HepG2 (cell line): ENCODE measurements around the gene DHRS12. TPM values are rescaled to one million over a fixed set of nuclear protein-coding genes. Genes with fewer than 3 reads are reported as not detected.

Source experiments
- ATAC-seq: fragments of 200-7000 bp; cut with Tn5 transposase; 3 replicates; pipeline ENCODE4 v1.9.1; 2020; ENCODE audit warnings: mild to moderate bottlenecking, moderate library complexity
- BruUV-seq: library from RNA; stranded (reverse); fragments of 400-500 nt; replicated peaks from 2 replicates; lab custom pipeline; 2021; lab: Mats Ljungman, UMichigan
- CTCF ChIA-PET: fragments of 300-600 bp; formaldehyde crosslinking; extraction: SDS; loops from one replicate; lab custom pipeline; 2021; ENCODE audit warnings: low total read pairs, inconsistent platforms, low intra/inter-chr PET ratio; lab: Yijun Ruan, JAX
- POLR2A ChIA-PET: fragments of 350-600 bp; sonication (Branson Sonifier 250); formaldehyde crosslinking; loops from one replicate; lab custom pipeline; 2020; ENCODE audit warnings: antibody characterized with exemption, inconsistent platforms; lab: Yijun Ruan, JAX
- DNase-seq: peaks from one replicate; pipeline ENCODE4 v3.0.0-alpha.2; 2015; ENCODE audit warnings: low spot score
- FAIRE-seq: peaks from 3 replicates; lab custom pipeline; 2011; peaks lifted over from hg19 to GRCh38; lab: Jason Lieb, UNC
- H2AFZ ChIP-seq: one replicate; pipeline ENCODE4 v1.6.1; 2011; ENCODE audit warnings: low read length, inconsistent platforms
- H3K27ac ChIP-seq: fragments of 300-600 bp; 3 replicates; pipeline ENCODE4 v1.8.0; 2011; ENCODE audit warnings: mixed run types, mild to moderate bottlenecking, mixed read lengths, low read length, inconsistent platforms; ENCODE audit not compliant: insufficient read depth; ENCODE audit errors: extremely low read length
- H3K27me3 ChIP-seq, 2 experiments: fragments of 200-600 bp in 1 of 2; 2 replicates in 1 of 2; 3 replicates in 1 of 2; pipeline versions ENCODE4 v1.6.0 to v1.8.0; 2011; ENCODE audit warnings: low read length in 2 of 2, mild to moderate bottlenecking in 2 of 2, moderate library complexity in 2 of 2, inconsistent platforms in 1 of 2; ENCODE audit not compliant: insufficient read depth in 2 of 2, control insufficient read depth in 1 of 2
- H3K36me3 ChIP-seq, 2 experiments: fragments of 200-600 bp in 1 of 2; replicated peaks in 1 of 2; 2 replicates in 1 of 2; 3 replicates in 1 of 2; pipeline versions ENCODE4 v1.5.1 to v1.8.0; 2011; ENCODE audit warnings: low read length in 2 of 2, inconsistent platforms in 1 of 2; ENCODE audit not compliant: insufficient read depth in 2 of 2, control insufficient read depth in 1 of 2
- H3K4me1 ChIP-seq: 2 replicates; pipeline ENCODE4 v1.5.1; 2012; ENCODE audit warnings: low read length, inconsistent platforms; ENCODE audit not compliant: insufficient read depth
- H3K4me2 ChIP-seq: 2 replicates; pipeline ENCODE4 v1.6.0; 2011; ENCODE audit warnings: low read depth, low read length, inconsistent platforms
- H3K4me3 ChIP-seq, 3 experiments: fragments of 200-600 bp in 1 of 3; sonication (generic), shearing (Covaris generic) in 1 of 3; replicated peaks in 1 of 3; 2 replicates each; pipeline ENCODE4 v1.5.1; 2011 to 2016; ENCODE audit warnings: low read length in 3 of 3, inconsistent platforms in 2 of 3, low read depth in 2 of 3, mild to moderate bottlenecking in 2 of 3, control low read depth in 1 of 3, mixed read lengths in 1 of 3; ENCODE audit not compliant: insufficient read depth in 1 of 3
- H3K79me2 ChIP-seq: one replicate; pipeline ENCODE4 v1.6.1; 2011; ENCODE audit warnings: low read length, inconsistent platforms; ENCODE audit not compliant: insufficient read depth
- H3K9ac ChIP-seq: 2 replicates; pipeline ENCODE4 v1.6.0; 2011; ENCODE audit warnings: mild to moderate bottlenecking, low read depth, low read length, inconsistent platforms; ENCODE audit not compliant: insufficient read depth
- H3K9me3 ChIP-seq: 2 replicates; pipeline ENCODE4 v1.5.1; 2012; ENCODE audit warnings: mild to moderate bottlenecking, low read length
- H4K20me1 ChIP-seq: 2 replicates; pipeline ENCODE4 v1.6.0; 2011; ENCODE audit warnings: inconsistent platforms, mild to moderate bottlenecking, low read length, moderate library complexity; ENCODE audit not compliant: insufficient read depth
- ARID5B ChIP-seq: IDR thresholded peaks from 2 replicates; pipeline ENCODE4 v1.4.0; 2020; ENCODE audit warnings: mild to moderate bottlenecking, missing genetic modification reagents
- GATAD2A ChIP-seq: IDR thresholded peaks from 2 replicates; pipeline ENCODE4 v1.6.1; 2016
- HMGA1 ChIP-seq: sonication (generic); formaldehyde crosslinking; conservative IDR thresholded peaks from 2 replicates; pipeline ENCODE4 v1.4.0; 2020; ENCODE audit warnings: missing genetic modification reagents
- HNRNPL ChIP-seq: fragments of 200-400 bp; formaldehyde crosslinking; IDR thresholded peaks from 2 replicates; pipeline ENCODE4 v1.6.1; 2017; ENCODE audit warnings: mild to moderate bottlenecking, low read depth, low read length
- HNRNPUL1 ChIP-seq: fragments of 200-400 bp; formaldehyde crosslinking; IDR thresholded peaks from 2 replicates; pipeline ENCODE4 v1.6.1; 2017; ENCODE audit warnings: low read depth, mild to moderate bottlenecking, low read length, moderate library complexity
- IRF2 ChIP-seq: IDR thresholded peaks from 2 replicates; pipeline ENCODE4 v1.6.1; 2018; ENCODE audit warnings: missing genetic modification reagents, missing compliant biosample characterization
- MED1 ChIP-seq: sonication (generic); formaldehyde crosslinking; IDR thresholded peaks from 2 replicates; pipeline ENCODE4 v1.4.0; 2020; ENCODE audit warnings: missing genetic modification reagents
- NR2C2 ChIP-seq: sonication (generic); formaldehyde crosslinking; IDR thresholded peaks from 2 replicates; pipeline ENCODE4 v1.4.0; 2020; ENCODE audit warnings: missing genetic modification reagents, mild to moderate bottlenecking, moderate library complexity, borderline replicate concordance
- NR2F1 ChIP-seq, 2 experiments: fragments of 450-650 bp in 1 of 2; formaldehyde crosslinking in 1 of 2; IDR thresholded peaks; 2 replicates each; pipeline versions ENCODE4 v1.5.0 to v1.6.1; 2016 to 2020; ENCODE audit warnings: mild to moderate bottlenecking in 1 of 2, missing compliant biosample characterization in 1 of 2, missing genetic modification reagents in 1 of 2, moderate library complexity in 1 of 2
- PPARG ChIP-seq: conservative IDR thresholded peaks from 2 replicates; pipeline ENCODE4 v1.6.1; 2016; ENCODE audit warnings: missing biosample characterization, missing genetic modification reagents
- RAD21 ChIP-seq: fragments of 450-650 bp; formaldehyde crosslinking; IDR thresholded peaks from 2 replicates; pipeline ENCODE4 v1.5.0; 2020; ENCODE audit warnings: mild to moderate bottlenecking
- RBFOX2 ChIP-seq: fragments of 200-400 bp; formaldehyde crosslinking; IDR thresholded peaks from 2 replicates; pipeline ENCODE4 v1.6.1; 2017; ENCODE audit warnings: low read depth, mild to moderate bottlenecking, low read length
- RFX1 ChIP-seq: fragments of 450-650 bp; IDR thresholded peaks from 2 replicates; pipeline ENCODE4 v1.6.1; 2017
- STAG1 ChIP-seq: sonication (generic); formaldehyde crosslinking; IDR thresholded peaks from 2 replicates; pipeline ENCODE4 v1.4.0; 2020; ENCODE audit warnings: missing genetic modification reagents
- XBP1 ChIP-seq: sonication (generic); formaldehyde crosslinking; IDR thresholded peaks from 2 replicates; pipeline ENCODE4 v1.5.0; 2020; ENCODE audit warnings: missing genetic modification reagents
- ZFAT ChIP-seq: sonication (generic); formaldehyde crosslinking; conservative IDR thresholded peaks from 2 replicates; pipeline ENCODE4 v1.8.1; 2023; ENCODE audit warnings: missing genetic modification reagents, inconsistent platforms
- ZFP82 ChIP-seq: sonication (generic); formaldehyde crosslinking; IDR thresholded peaks from 2 replicates; pipeline ENCODE4 v1.5.1; 2020; ENCODE audit warnings: mild to moderate bottlenecking, missing genetic modification reagents, borderline replicate concordance
- ZMAT5 ChIP-seq: sonication (generic); formaldehyde crosslinking; IDR thresholded peaks from 2 replicates; pipeline ENCODE4 v1.5.0; 2020; ENCODE audit warnings: mild to moderate bottlenecking, low read depth, missing genetic modification reagents, borderline replicate concordance
- ZNF263 ChIP-seq: sonication (generic); formaldehyde crosslinking; IDR thresholded peaks from 2 replicates; pipeline ENCODE4 v1.4.0; 2020; ENCODE audit warnings: missing genetic modification reagents
- ZNF567 ChIP-seq: sonication (generic); formaldehyde crosslinking; IDR thresholded peaks from 2 replicates; pipeline ENCODE4 v1.8.1; 2023; ENCODE audit warnings: mild to moderate bottlenecking, missing genetic modification reagents, borderline replicate concordance
- ZSCAN5A ChIP-seq: sonication (generic); formaldehyde crosslinking; IDR thresholded peaks from 2 replicates; pipeline ENCODE4 v1.8.0; 2022; ENCODE audit warnings: mild to moderate bottlenecking, missing genetic modification reagents, borderline replicate concordance
- WGBS: methylation state at CpG from one replicate; pipeline ENCODE4 v1.1.6; 2017; ENCODE audit warnings: low lambda C conversion rate; 5-methylcytosine and 5-hydroxymethylcytosine counted together
- in situ Hi-C: cut with HindIII; loops from 2 replicates; pipeline ENCODE4 v1.10.0; 2017; ENCODE audit warnings: low pct_unique_long_range_greater_than_20kb; ENCODE audit not compliant: extremely low pct_ligation_motif_present
- intact Hi-C: fragments of 100-400 bp; cut with micrococcal nuclease; formaldehyde crosslinking; loops from one replicate; pipeline ENCODE4 v1.10.0; 2022; ENCODE audit not compliant: unreplicated experiment
- polyA plus RNA-seq, 8 experiments: library from polyadenylated mRNA; depleted of rRNA in 3 of 8; stranded (reverse) in 7 of 8; unstranded in 1 of 8; fragments of >200 nt; fragmentation: Illumina TruSeq in 4 of 8; extraction: Trizol in 4 of 8; gene quantifications; 2 replicates each; pipeline versions ENCODE4 v1.2.1 to v1.2.3, GENCODE V29; 2011 to 2016; ENCODE audit warnings: low read depth in 4 of 8, missing spikeins in 1 of 8, mixed read lengths in 1 of 8; ENCODE audit not compliant: insufficient read depth in 1 of 8
- total RNA-seq, 5 experiments: library from RNA; depleted of rRNA; stranded (reverse); fragments of >200 nt; fragmentation: Illumina TruSeq; extraction: Trizol; gene quantifications; 2 replicates each; pipeline ENCODE4 v1.2.3, GENCODE V29; 2016; ENCODE audit warnings: low read depth in 1 of 5

Gene DHRS12
- total and polyA plus RNA-seq, 2 of the 13 experiments (the other 11 are each of a cell fraction or from before 2014, with no cell fraction given), result 7.2 to 8.4 TPM

GRCh38 chr13:51782026-51782710 is 21.8 kb downstream of the DHRS12 start:
- ATAC-seq (peak; percentile 77), DNase-seq (peak; percentile 43), FAIRE-seq (no peak)
- H3K9me3 ChIP-seq, result no peaks in the 10 kb centered on the region
- in situ Hi-C loops, result no loop called here
- no peak overlapping the region for H3K4me3 ChIP-seq
- no peaks in the 10 kb centered on the region for H3K27me3 ChIP-seq
- H3K4me2 ChIP-seq, result peak overlapping the region; percentile 0; the same call in 1 of the 2 replicates
- H4K20me1 ChIP-seq, result no peaks in the 10 kb centered on the region
- ChIA-PET CTCF (no interaction called here), POLR2A (interaction anchor here (0.8 to 2.4 kb wide), 2 partner anchors 18 to 329 kb away, joined by 4 to 8 read pairs; partner anchors contain the start of gene INTS6)
- H3K79me2 ChIP-seq, result no peaks in the 10 kb centered on the region
- no peak overlapping the region for H3K9ac ChIP-seq
- no peaks in the 10 kb centered on the region for H3K36me3 ChIP-seq
- H3K27ac ChIP-seq, result no peak overlapping the region
- no TSS peak for BruUV-seq
- intact Hi-C loops, result loop anchor here (5.0 kb wide), 1 partner anchor 345 kb away; no protein-coding TSS in a partner anchor
- 68% methylated on average over 14 of the region's 15 CpGs for WGBS
- peaks cover 19% of the 10 kb centered on the region for H3K4me1 ChIP-seq
- H2AFZ ChIP-seq, result no peak overlapping the region
- no peak for TF ChIP-seq IRF2
- TF ChIP-seq PPARG (CRISPR knock-in tag), result peak; percentile 74; the same call in 1 of the 2 replicates
- no peak for TF ChIP-seq RFX1
- TF ChIP-seq ZSCAN5A (CRISPR knock-in tag), result no peak
- no peak for TF ChIP-seq ZNF567 (CRISPR knock-in tag)
- no peak for TF ChIP-seq MED1 (CRISPR knock-in tag)
- TF ChIP-seq NR2C2, result peak; percentile 68
- no peak for TF ChIP-seq ZFAT (CRISPR knock-in tag)
- TF ChIP-seq XBP1, result no peak
- no peak for TF ChIP-seq HNRNPUL1
- peak; percentile 47; the same call in 1 of the 2 replicates for TF ChIP-seq ZNF263 (CRISPR knock-in tag)
- peak; percentile 35 to 64; a peak in 1 of 4 replicates for TF ChIP-seq NR2F1 (CRISPR knock-in tag; IDR thresholded peaks at IDR 0.05)
- TF ChIP-seq HNRNPL, result peak; percentile 70; the same call in 1 of the 2 replicates
- TF ChIP-seq RAD21 (CRISPR knock-in tag), result no peak
- no peak for TF ChIP-seq RBFOX2
- TF ChIP-seq STAG1 (CRISPR knock-in tag), result peak; percentile 29; the same call in 1 of the 2 replicates
- TF ChIP-seq HMGA1 (CRISPR knock-in tag), result no peak
- no peak for TF ChIP-seq ZMAT5 (CRISPR knock-in tag)
- no peak for TF ChIP-seq ZFP82 (CRISPR knock-in tag)
- peak; percentile 25 for TF ChIP-seq ARID5B (CRISPR knock-in tag)
- TF ChIP-seq GATAD2A (CRISPR knock-in tag), result 0 out of 2 replicates have a peak, but pooled peaks have one; percentile 14
